SK-N-MC (cell line): ENCODE results near the gene DPEP2.

Experiments used
- EZH2 ChIP-seq: fragments of 200-600 bp; sonication (generic); IDR thresholded peaks from one replicate; pipeline ENCODE4 v1.6.1; 2017; ENCODE audit warnings: antibody characterized with exemption
- POLR2AphosphoS5 ChIP-seq: IDR thresholded peaks from 2 replicates; pipeline ENCODE4 v1.6.1; 2012; ENCODE audit warnings: mild to moderate bottlenecking, low read depth, low read length, borderline replicate concordance

- TF ChIP-seq EZH2 = no peak
- no peak for TF ChIP-seq POLR2AphosphoS5
These were observed 17.1 kb downstream of the DPEP2 start for GRCh38 chr16:67982011-67982696.
